ENCODE results near the gene TSFM. TPM values are rescaled to one million over a fixed set of nuclear protein-coding genes. Genes with fewer than 3 reads are reported as not detected.

TSFM gene
- total and polyA plus RNA-seq, 9 of the 15 experiments (the other 6 are each of a cell fraction or from before 2014, with no cell fraction given), result 44.6 to 198 (median 60.2) TPM

- TF ChIP-seq THAP12 (CRISPR knock-in tag; IDR thresholded peaks at IDR 0.05) (peak; percentile 73; the same call in 1 of the 2 replicates), SRSF1 (IDR thresholded peaks at IDR 0.05; ENCODE audit: low read depth, low read length) (0 out of 2 replicates have a peak, but pooled peaks have one; percentile 49), TBL1XR1 (IDR thresholded peaks at IDR 0.05; ENCODE audit: low read length in 2 of 2) (peak in 1 of 2 experiments; percentile 49; a peak in 1 of 4 replicates), NCOA4 (IDR thresholded peaks at IDR 0.05; ENCODE audit: partially characterized antibody) (no peak), SMARCE1 (IDR thresholded peaks at IDR 0.05) (no peak), NR4A1 (CRISPR knock-in tag; IDR thresholded peaks at IDR 0.05) (no peak), NR4A1 (tag; IDR thresholded peaks at IDR 0.05) (no peak), ZNF12 (CRISPR knock-in tag; IDR thresholded peaks at IDR 0.05) (0 out of 2 replicates have a peak, but pooled peaks have one; percentile 29), ZNF512 (tag; IDR thresholded peaks at IDR 0.05) (no peak), LEF1 (IDR thresholded peaks at IDR 0.05) (peak; percentile 62; the same call in 1 of the 2 replicates), ZMIZ1 (IDR thresholded peaks at IDR 0.05; ENCODE audit: low read depth in 2 of 2, low read length in 2 of 2) (no peak), ZNF655 (CRISPR knock-in tag; IDR thresholded peaks at IDR 0.05) (no peak), ZC3H8 (IDR thresholded peaks at IDR 0.05) (no peak), SNIP1 (IDR thresholded peaks at IDR 0.05; ENCODE audit: low read depth) (no peak), SFPQ (IDR thresholded peaks at IDR 0.05; ENCODE audit: low read depth, low read length) (no peak), RBM17 (IDR thresholded peaks at IDR 0.05; ENCODE audit: borderline replicate concordance, low read depth, low read length) (no peak), CCNT2 (IDR thresholded peaks at IDR 0.05; ENCODE audit: borderline replicate concordance, extremely low read depth, insufficient read length, low read depth, low read length) (no peak), ZNF717 (CRISPR knock-in tag; IDR thresholded peaks at IDR 0.05) (no peak)
These were observed 10.6 kb upstream of the TSFM start, which contains the start of gene METTL1 (continued) for GRCh38 chr12:57771873-57772428.

All from K562 (cell line).